CD4-positive, alpha-beta T cell (primary cell): ENCODE data around the gene ACTBL2. TPM values are rescaled to one million over a fixed set of nuclear protein-coding genes. Genes with fewer than 3 reads are reported as not detected.

Source experiments
- ATAC-seq: fragments of 200-7000 bp; cut with Tn5 transposase; one replicate; pipeline ENCODE4 v1.10.0; 2022; ENCODE audit warnings: mild to moderate bottlenecking; ENCODE audit not compliant: poor library complexity
- CTCF ChIA-PET: fragments of 350-600 bp; sonication (Branson Sonifier 250); formaldehyde crosslinking; loops from one replicate; lab custom pipeline; 2021; ENCODE audit warnings: antibody characterized with exemption, inconsistent platforms; lab: Charles Lee
- POLR2A ChIA-PET: fragments of 350-600 bp; sonication (Branson Sonifier 250); formaldehyde crosslinking; loops from one replicate; lab custom pipeline; 2021; ENCODE audit warnings: antibody characterized with exemption, inconsistent platforms; lab: Charles Lee
- DNase-seq, 14 experiments: peaks; one replicate each; pipeline ENCODE4 v3.0.0-alpha.2; 2013 to 2020; ENCODE audit warnings: mixed read lengths in 2 of 14
- H3K27ac ChIP-seq, 2 donors: one replicate each; pipeline versions ENCODE4 v1.5.1 to v1.7.0; 2013; ENCODE audit warnings: low read length in 2 of 2, low read depth in 1 of 2, mild to moderate bottlenecking in 1 of 2
- H3K27me3 ChIP-seq, 2 experiments: 1 replicate in 1 of 2; 2 replicates in 1 of 2; pipeline versions ENCODE4 v1.6.1 to v1.7.0; 2013; ENCODE audit warnings: low read length in 2 of 2, control low read depth in 1 of 2, mild to moderate bottlenecking in 1 of 2, moderate library complexity in 1 of 2; ENCODE audit not compliant: insufficient read depth in 2 of 2, control insufficient read depth in 1 of 2
- H3K36me3 ChIP-seq: one replicate; pipeline ENCODE4 v1.6.1; 2013; ENCODE audit warnings: low read length, control low read depth; ENCODE audit not compliant: insufficient read depth
- H3K4me1 ChIP-seq: one replicate; pipeline ENCODE4 v1.6.1; 2013; ENCODE audit warnings: low read length, control low read depth; ENCODE audit not compliant: insufficient read depth
- H3K4me3 ChIP-seq: one replicate; pipeline ENCODE4 v1.5.1; 2013; ENCODE audit warnings: mild to moderate bottlenecking, low read length, moderate library complexity
- H3K9me3 ChIP-seq, 2 experiments: 1 replicate in 1 of 2; 2 replicates in 1 of 2; pipeline versions ENCODE4 v1.6.1 to v1.7.0; 2013; ENCODE audit warnings: low read length in 2 of 2, mild to moderate bottlenecking in 2 of 2, control low read depth in 1 of 2, moderate library complexity in 1 of 2; ENCODE audit not compliant: control insufficient read depth in 1 of 2, insufficient read depth in 1 of 2
- H3K27ac Mint-ChIP-seq: one replicate; pipeline ENCODE4 v1.8.0; 2020; ENCODE audit warnings: mixed read lengths
- H3K27me3 Mint-ChIP-seq: one replicate; pipeline ENCODE4 v1.8.0; 2021; ENCODE audit warnings: mixed read lengths
- H3K36me3 Mint-ChIP-seq: one replicate; pipeline ENCODE4 v1.8.0; 2021; ENCODE audit warnings: low read depth, mixed read lengths
- H3K4me1 Mint-ChIP-seq: one replicate; pipeline ENCODE4 v1.8.0; 2021; ENCODE audit warnings: low read depth, mixed read lengths
- H3K4me3 Mint-ChIP-seq: one replicate; pipeline ENCODE4 v1.8.0; 2020; ENCODE audit warnings: mild to moderate bottlenecking, mixed read lengths
- H3K9me3 Mint-ChIP-seq: one replicate; pipeline ENCODE4 v1.8.0; 2020; ENCODE audit warnings: mixed read lengths
- intact Hi-C, 2 experiments: fragments of 100-400 bp; cut with DNase I in 1 of 2; cut with micrococcal nuclease in 1 of 2; formaldehyde crosslinking; loops; one replicate each; pipeline versions ENCODE4 v1.15.1 to v1.9.0; 2023 to 2025; cut with DNase I, micrococcal nuclease
- total RNA-seq, 174 experiments: library from RNA in 2 of 174; stranded (reverse) in 2 of 174; gene quantifications; one replicate each; pipeline ENCODE4 v1.2.3 and lab custom pipeline; 2021 to 2026
- TF ChIP-seq, protein P1 (sequence below): fragments of 200-600 bp; IDR thresholded peaks from one replicate; pipeline ENCODE4 v1.8.0; 2022; ENCODE audit warnings: antibody characterized with exemption, mild to moderate bottlenecking

Gene ACTBL2
- total RNA-seq, 2 experiments from 2014 or later, result not detected

DNA sequence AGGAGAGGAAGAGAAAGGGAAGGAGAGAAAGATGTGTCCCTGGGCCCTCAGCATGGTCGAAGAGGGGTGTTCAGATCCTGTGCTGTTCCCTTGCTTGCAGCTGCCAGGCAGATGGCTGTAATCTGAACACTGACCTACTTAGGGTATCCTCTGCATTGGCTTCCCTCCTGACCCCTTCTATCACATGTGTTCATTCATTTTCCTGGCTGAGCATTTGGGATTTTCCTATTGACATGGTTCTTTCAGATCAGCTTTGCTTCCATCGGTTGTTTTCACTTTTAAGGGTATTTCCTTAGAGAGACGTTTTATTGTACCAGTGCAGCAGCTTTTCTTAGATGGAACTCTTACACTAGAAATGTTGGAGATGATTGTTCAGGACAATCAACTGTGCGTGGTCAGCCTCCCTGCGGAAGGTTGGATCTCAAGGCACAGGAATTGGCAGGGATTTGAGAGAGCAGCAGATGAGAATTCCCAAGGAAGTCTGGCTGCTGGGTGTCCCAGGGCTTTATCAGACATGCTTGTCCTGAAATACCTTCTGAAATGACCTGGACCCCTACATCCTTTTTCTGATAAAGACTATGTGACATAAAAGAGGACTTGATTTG, 26.0 kb downstream of the ACTBL2 start:
- H3K36me3 Mint-ChIP-seq, result no peaks in the 10 kb centered on the region
- TF ChIP-seq, protein P1, sequence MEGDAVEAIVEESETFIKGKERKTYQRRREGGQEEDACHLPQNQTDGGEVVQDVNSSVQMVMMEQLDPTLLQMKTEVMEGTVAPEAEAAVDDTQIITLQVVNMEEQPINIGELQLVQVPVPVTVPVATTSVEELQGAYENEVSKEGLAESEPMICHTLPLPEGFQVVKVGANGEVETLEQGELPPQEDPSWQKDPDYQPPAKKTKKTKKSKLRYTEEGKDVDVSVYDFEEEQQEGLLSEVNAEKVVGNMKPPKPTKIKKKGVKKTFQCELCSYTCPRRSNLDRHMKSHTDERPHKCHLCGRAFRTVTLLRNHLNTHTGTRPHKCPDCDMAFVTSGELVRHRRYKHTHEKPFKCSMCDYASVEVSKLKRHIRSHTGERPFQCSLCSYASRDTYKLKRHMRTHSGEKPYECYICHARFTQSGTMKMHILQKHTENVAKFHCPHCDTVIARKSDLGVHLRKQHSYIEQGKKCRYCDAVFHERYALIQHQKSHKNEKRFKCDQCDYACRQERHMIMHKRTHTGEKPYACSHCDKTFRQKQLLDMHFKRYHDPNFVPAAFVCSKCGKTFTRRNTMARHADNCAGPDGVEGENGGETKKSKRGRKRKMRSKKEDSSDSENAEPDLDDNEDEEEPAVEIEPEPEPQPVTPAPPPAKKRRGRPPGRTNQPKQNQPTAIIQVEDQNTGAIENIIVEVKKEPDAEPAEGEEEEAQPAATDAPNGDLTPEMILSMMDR, result no peak
- intact Hi-C loops, result no loop called here
- H3K9me3 ChIP-seq, result no peaks in the 10 kb centered on the region
- H3K4me3 ChIP-seq, result no peak overlapping the region
- CTCF ChIA-PET, result interaction anchor here (1.1 kb wide), 1 partner anchor 159 kb away, joined by 3 read pairs; no protein-coding TSS in a partner anchor
- peaks cover 8% of the 10 kb centered on the region for H3K4me1 Mint-ChIP-seq
- H3K36me3 ChIP-seq, result no peaks in the 10 kb centered on the region
- H3K4me1 ChIP-seq, result peaks cover 4% of the 10 kb centered on the region
- DNase-seq (no peak), ATAC-seq (no peak)
- no peak overlapping the region for H3K4me3 Mint-ChIP-seq
- no peaks in the 10 kb centered on the region for H3K27me3 ChIP-seq
- no peaks in the 10 kb centered on the region for H3K27me3 Mint-ChIP-seq
- no peak overlapping the region for H3K27ac Mint-ChIP-seq
- no peak overlapping the region for H3K27ac ChIP-seq
- POLR2A ChIA-PET, result interaction anchor here (1.0 kb wide), 1 partner anchor 39 kb away, joined by 3 read pairs; no protein-coding TSS in a partner anchor
- no peaks in the 10 kb centered on the region for H3K9me3 Mint-ChIP-seq

DNA sequence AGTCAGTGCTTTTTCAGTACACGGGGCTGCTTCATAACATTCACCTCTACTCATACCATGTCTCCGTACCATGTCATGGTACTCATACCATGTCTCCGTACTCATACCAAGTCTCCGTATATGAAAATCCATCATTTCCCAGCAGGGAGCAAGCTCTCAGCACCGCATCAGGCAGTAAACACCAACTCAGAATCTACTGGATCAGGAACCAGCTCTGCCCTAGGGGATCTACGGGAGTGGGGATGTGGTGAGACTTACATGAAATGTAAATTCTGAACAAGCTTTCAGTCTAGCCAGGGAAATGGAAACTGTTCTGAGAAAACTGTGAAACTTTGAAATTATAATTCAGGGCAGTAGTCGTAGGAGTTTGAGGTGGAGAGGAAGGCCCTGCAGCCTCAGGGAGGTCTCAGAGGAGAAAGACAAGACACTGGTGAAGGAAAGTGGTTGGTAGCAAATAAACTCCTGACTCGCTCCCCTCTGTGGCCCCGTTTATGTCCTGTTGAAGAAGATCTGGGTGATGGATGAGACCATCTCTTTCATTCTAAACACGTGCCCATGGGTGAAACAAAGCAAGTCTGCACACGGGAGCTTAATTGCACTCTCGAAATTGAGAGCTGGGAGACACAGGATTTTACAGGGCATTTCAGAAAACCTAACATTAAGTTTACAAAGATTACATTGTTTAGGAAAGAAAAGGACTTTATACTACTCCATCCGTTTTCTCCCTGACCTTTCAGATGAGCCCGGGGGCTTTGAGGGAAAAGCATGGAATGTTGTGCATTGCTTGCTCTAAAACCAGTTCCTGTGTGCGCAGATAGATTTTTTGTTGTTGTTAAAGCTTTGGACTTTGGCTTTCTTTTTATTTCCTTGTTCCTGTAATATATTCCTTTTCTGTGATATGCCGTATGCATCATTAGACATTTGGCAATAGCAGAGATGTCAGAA, 26.8 kb downstream of the ACTBL2 start:
- H3K27ac ChIP-seq, result no peak overlapping the region
- peaks cover 15% of the 10 kb centered on the region for H3K4me1 Mint-ChIP-seq
- no peak for DNase-seq
- no peak overlapping the region for H3K27ac Mint-ChIP-seq
- H3K4me3 ChIP-seq, result no peak overlapping the region
- H3K4me1 ChIP-seq, result peaks cover 9% of the 10 kb centered on the region
- intact Hi-C loops, result no loop called here
- ATAC-seq, result no peak
- H3K9me3 ChIP-seq, result no peaks in the 10 kb centered on the region
- no peaks in the 10 kb centered on the region for H3K27me3 Mint-ChIP-seq
- no peak overlapping the region for H3K4me3 Mint-ChIP-seq
- H3K9me3 Mint-ChIP-seq, result no peaks in the 10 kb centered on the region
- no peaks in the 10 kb centered on the region for H3K27me3 ChIP-seq
- H3K36me3 ChIP-seq, result no peaks in the 10 kb centered on the region
- CTCF ChIA-PET, result interaction anchor here (1.1 kb wide), 1 partner anchor 158 kb away, joined by 3 read pairs; no protein-coding TSS in a partner anchor
- POLR2A ChIA-PET, result interaction anchor here (1.0 kb wide), 1 partner anchor 40 kb away, joined by 3 read pairs; no protein-coding TSS in a partner anchor
- TF ChIP-seq, protein P1, result no peak
- H3K36me3 Mint-ChIP-seq, result no peaks in the 10 kb centered on the region

DNA sequence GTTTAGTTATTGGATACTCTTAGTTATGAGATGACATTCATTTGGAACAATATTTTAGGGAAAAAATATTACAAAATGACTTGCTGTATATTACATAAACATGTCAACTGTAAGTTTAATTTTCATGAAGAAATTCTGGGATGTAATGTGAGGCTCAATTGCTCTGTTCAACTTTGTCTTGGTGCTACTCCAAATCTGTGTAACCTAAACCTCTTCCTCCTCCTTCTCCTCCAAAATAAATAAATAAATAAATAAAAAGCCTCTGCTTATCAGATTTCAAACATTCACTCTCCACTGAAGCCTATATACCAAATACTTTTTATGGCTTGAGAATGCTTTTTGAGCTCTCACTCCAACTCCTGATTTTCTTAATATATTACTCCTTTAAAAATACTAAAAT, 27.7 kb downstream of the ACTBL2 start:
- no peaks in the 10 kb centered on the region for H3K27me3 ChIP-seq
- Mint-ChIP-seq H3K36me3 (no peaks in the 10 kb centered on the region), H3K4me1 (peaks cover 21% of the 10 kb centered on the region), H3K4me3 (no peak overlapping the region), H3K27me3 (no peaks in the 10 kb centered on the region), H3K9me3 (no peaks in the 10 kb centered on the region), H3K27ac (no peak overlapping the region)
- no peak for DNase-seq
- ChIA-PET CTCF (interaction anchor here (1.3 kb wide), 1 partner anchor 10 kb away, joined by 3 read pairs; no protein-coding TSS in a partner anchor), POLR2A (no interaction called here)
- H3K4me1 ChIP-seq, result peaks cover 9% of the 10 kb centered on the region
- no peak overlapping the region for H3K4me3 ChIP-seq
- ATAC-seq, result no peak
- no peaks in the 10 kb centered on the region for H3K9me3 ChIP-seq
- H3K27ac ChIP-seq, result no peak overlapping the region
- intact Hi-C loops, result no loop called here
- TF ChIP-seq, protein P1, result no peak
- H3K36me3 ChIP-seq, result no peaks in the 10 kb centered on the region
